ENCODE measurements around the gene FAM13A.

The FAM13A gene

DNA sequence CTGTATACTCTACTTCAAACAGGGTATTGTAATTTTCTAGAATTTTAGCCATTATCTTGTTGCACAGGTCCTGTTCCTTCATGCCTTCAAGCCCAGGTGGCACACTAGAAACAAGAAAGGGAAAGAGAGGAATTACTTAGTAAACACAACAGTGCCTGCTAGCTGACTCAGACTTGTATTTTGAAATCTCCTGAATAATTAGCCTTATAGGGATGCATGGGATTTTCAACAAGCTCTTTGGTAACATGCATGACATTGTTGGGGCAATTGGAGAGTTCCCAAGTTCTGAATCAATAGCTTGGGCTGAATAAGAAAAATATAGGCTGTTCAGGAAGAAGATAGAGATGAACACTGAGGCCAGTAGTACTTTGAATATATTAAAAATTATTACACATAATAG is 118.8 kb downstream of the FAM13A start (continued):
- no peak for TF ChIP-seq ZNF133 (tag by site-specific recombination; IDR thresholded peaks at IDR 0.05)
- TF ChIP-seq ZNF664 (tag by site-specific recombination; IDR thresholded peaks at IDR 0.05): no peak
- TF ChIP-seq, protein P1, sequence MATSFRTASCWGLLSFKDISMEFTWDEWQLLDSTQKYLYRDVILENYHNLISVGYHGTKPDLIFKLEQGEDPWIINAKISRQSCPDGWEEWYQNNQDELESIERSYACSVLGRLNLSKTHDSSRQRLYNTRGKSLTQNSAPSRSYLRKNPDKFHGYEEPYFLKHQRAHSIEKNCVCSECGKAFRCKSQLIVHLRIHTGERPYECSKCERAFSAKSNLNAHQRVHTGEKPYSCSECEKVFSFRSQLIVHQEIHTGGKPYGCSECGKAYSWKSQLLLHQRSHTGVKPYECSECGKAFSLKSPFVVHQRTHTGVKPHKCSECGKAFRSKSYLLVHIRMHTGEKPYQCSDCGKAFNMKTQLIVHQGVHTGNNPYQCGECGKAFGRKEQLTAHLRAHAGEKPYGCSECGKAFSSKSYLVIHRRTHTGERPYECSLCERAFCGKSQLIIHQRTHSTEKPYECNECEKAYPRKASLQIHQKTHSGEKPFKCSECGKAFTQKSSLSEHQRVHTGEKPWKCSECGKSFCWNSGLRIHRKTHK (tag by site-specific recombination; IDR thresholded peaks at IDR 0.05): no peak
- TF ChIP-seq, protein P2, sequence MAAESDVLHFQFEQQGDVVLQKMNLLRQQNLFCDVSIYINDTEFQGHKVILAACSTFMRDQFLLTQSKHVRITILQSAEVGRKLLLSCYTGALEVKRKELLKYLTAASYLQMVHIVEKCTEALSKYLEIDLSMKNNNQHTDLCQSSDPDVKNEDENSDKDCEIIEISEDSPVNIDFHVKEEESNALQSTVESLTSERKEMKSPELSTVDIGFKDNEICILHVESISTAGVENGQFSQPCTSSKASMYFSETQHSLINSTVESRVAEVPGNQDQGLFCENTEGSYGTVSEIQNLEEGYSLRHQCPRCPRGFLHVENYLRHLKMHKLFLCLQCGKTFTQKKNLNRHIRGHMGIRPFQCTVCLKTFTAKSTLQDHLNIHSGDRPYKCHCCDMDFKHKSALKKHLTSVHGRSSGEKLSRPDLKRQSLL (tag by site-specific recombination; IDR thresholded peaks at IDR 0.05): no peak
- no peak for TF ChIP-seq TRIM28 (IDR thresholded peaks at IDR 0.05; ENCODE audit: borderline replicate concordance, low read length)
- no peak for TF ChIP-seq ZBTB1 (tag by site-specific recombination; IDR thresholded peaks at IDR 0.05)
- no peak for TF ChIP-seq SCRT2 (tag by site-specific recombination; IDR thresholded peaks at IDR 0.05)
- no peak for TF ChIP-seq ZNF416 (tag by site-specific recombination; IDR thresholded peaks at IDR 0.05)

DNA sequence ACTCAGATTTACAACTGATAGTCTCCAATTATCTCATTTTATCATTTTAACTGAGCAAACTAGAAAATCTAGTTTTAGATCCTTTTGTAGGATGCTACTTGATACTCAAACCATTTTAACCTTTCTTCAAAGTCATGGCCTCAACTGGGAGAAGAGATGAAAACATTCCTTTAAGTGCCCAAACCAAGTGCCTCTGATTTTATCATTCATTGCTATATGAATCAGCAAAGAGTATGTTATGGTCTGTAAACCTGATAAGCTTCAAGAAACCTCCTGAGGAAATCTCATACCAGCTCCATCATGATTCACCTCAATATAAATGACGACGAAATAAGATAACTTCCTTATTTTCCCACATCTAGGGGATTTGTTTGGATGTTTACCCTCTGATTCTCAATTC is 119.9 kb downstream of the FAM13A start:
- no peaks in the 10 kb centered on the region for H3K9me3 ChIP-seq (ENCODE audit: control insufficient read depth, insufficient read depth, low read depth, low read length)
- no peak for TF ChIP-seq ZNF791 (tag by site-specific recombination; IDR thresholded peaks at IDR 0.05)
- no peak for TF ChIP-seq ZNF335 (tag by site-specific recombination; conservative IDR thresholded peaks at IDR 0.05)
- TF ChIP-seq ZNF175 (tag by site-specific recombination; IDR thresholded peaks at IDR 0.05): no peak
- no peak for TF ChIP-seq ZNF658 (tag by site-specific recombination; IDR thresholded peaks at IDR 0.05)
- TF ChIP-seq, protein P3, sequence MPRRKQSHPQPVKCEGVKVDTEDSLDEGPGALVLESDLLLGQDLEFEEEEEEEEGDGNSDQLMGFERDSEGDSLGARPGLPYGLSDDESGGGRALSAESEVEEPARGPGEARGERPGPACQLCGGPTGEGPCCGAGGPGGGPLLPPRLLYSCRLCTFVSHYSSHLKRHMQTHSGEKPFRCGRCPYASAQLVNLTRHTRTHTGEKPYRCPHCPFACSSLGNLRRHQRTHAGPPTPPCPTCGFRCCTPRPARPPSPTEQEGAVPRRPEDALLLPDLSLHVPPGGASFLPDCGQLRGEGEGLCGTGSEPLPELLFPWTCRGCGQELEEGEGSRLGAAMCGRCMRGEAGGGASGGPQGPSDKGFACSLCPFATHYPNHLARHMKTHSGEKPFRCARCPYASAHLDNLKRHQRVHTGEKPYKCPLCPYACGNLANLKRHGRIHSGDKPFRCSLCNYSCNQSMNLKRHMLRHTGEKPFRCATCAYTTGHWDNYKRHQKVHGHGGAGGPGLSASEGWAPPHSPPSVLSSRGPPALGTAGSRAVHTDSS (tag by site-specific recombination; IDR thresholded peaks at IDR 0.05): no peak
- TF ChIP-seq, protein P4, sequence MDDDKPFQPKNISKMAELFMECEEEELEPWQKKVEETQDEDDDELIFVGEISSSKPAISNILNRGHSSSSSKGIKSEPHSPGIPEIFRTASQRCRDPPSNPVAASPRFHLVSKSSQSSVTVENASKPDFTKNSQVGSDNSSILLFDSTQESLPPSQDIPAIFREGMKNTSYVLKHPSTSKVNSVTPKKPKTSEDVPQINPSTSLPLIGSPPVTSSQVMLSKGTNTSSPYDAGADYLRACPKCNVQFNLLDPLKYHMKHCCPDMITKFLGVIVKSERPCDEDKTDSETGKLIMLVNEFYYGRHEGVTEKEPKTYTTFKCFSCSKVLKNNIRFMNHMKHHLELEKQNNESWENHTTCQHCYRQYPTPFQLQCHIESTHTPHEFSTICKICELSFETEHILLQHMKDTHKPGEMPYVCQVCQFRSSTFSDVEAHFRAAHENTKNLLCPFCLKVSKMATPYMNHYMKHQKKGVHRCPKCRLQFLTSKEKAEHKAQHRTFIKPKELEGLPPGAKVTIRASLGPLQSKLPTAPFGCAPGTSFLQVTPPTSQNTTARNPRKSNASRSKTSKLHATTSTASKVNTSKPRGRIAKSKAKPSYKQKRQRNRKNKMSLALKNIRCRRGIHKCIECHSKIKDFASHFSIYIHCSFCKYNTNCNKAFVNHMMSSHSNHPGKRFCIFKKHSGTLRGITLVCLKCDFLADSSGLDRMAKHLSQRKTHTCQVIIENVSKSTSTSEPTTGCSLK (tag by site-specific recombination; IDR thresholded peaks at IDR 0.05): no peak
- TF ChIP-seq, protein P5, sequence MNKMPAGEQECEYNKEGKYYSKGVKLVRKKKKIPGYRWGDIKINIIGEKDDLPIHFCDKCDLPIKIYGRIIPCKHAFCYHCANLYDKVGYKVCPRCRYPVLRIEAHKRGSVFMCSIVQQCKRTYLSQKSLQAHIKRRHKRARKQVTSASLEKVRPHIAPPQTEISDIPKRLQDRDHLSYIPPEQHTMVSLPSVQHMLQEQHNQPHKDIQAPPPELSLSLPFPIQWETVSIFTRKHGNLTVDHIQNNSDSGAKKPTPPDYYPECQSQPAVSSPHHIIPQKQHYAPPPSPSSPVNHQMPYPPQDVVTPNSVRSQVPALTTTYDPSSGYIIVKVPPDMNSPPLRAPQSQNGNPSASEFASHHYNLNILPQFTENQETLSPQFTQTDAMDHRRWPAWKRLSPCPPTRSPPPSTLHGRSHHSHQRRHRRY (tag by site-specific recombination; IDR thresholded peaks at IDR 0.05): no peak
- no peak for TF ChIP-seq ZNF529 (tag by site-specific recombination; IDR thresholded peaks at IDR 0.05; ENCODE audit: insufficient replicate concordance)
- TF ChIP-seq, protein P6, sequence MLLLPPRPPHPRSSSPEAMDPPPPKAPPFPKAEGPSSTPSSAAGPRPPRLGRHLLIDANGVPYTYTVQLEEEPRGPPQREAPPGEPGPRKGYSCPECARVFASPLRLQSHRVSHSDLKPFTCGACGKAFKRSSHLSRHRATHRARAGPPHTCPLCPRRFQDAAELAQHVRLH (tag by site-specific recombination; IDR thresholded peaks at IDR 0.05): no peak
- no peaks in the 10 kb centered on the region for H3K36me3 ChIP-seq (ENCODE audit: control insufficient read depth in 2 of 2, insufficient read depth in 1 of 2, low read length in 2 of 2)
- H3K27ac ChIP-seq (ENCODE audit: extremely low read depth, low read depth, low read length): no peak overlapping the region
- CTCF ChIA-PET: no interaction called here
- H3K4me3 ChIP-seq (ENCODE audit: low read depth, low read length): no peak overlapping the region
- POLR2A ChIA-PET: no interaction called here
- H3K4me1 ChIP-seq (ENCODE audit: control insufficient read depth, insufficient read depth, low read length): no peaks in the 10 kb centered on the region
